Activated naive CD8-positive, alpha-beta T cell treated with anti-CD3 and anti-CD28 coated beads, Interleukin-2, amount 10 ng/mL, durations not matched to agents 7 days and 5 days (primary cell): Measurements from ENCODE around the gene FAM20A. TPM values are rescaled to one million over a fixed set of nuclear protein-coding genes. Genes with fewer than 3 reads are reported as not detected.

ENCODE experiments used
- ATAC-seq: fragments of 150-1000 bp; cut with Tn5 transposase; one replicate; pipeline ENCODE4 v1.10.0; 2021; ENCODE audit warnings: low read depth, moderate library complexity
- POLR2A ChIA-PET: fragments of 350-600 bp; sonication (Branson Sonifier 250); formaldehyde crosslinking; loops from one replicate; lab custom pipeline; 2021; ENCODE audit warnings: antibody characterized with exemption; lab: Charles Lee
- DNase-seq: peaks from one replicate; pipeline ENCODE4 v3.0.0; 2021
- H3K27ac Mint-ChIP-seq: one replicate; pipeline ENCODE4 v1.8.0; 2022; ENCODE audit warnings: mild to moderate bottlenecking, mixed read lengths
- H3K27me3 Mint-ChIP-seq: one replicate; pipeline ENCODE4 v1.8.0; 2022; ENCODE audit warnings: mild to moderate bottlenecking, moderate library complexity, mixed read lengths
- H3K36me3 Mint-ChIP-seq: one replicate; pipeline ENCODE4 v1.8.0; 2021; ENCODE audit warnings: mild to moderate bottlenecking, mixed read lengths
- H3K4me1 Mint-ChIP-seq: one replicate; pipeline ENCODE4 v1.8.0; 2021; ENCODE audit warnings: mixed read lengths
- H3K4me3 Mint-ChIP-seq: one replicate; pipeline ENCODE4 v1.8.0; 2022; ENCODE audit warnings: mild to moderate bottlenecking, moderate library complexity, mixed read lengths
- H3K9me3 Mint-ChIP-seq: one replicate; pipeline ENCODE4 v1.8.0; 2021; ENCODE audit warnings: mixed read lengths
- total RNA-seq, 2 experiments: library from RNA; stranded (reverse); gene quantifications; one replicate each; pipeline ENCODE4 v1.2.3, GENCODE V29; 2021

The FAM20A gene
- total RNA-seq, 2 experiments from 2014 or later: not detected

DNA sequence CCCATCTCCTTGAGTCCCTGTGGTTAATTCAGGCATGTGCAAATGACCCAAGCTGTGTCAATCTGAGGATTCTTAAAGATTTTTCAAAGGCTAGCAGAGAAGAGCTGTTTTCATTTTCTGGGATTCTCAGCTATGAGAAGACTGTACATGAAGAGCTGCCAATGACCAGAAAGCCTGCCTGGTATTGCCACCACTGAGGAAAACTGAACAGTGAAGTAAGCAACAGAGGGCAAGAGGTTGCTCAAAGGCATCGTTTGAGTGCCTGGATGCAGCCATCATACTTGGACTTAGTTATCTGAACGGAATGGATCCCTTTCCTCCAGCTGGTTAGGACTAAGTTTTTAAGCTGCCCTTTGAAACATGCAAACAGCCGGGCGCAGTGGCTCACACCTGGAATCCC, 38.4 kb downstream of the FAM20A start:
- no peak for ATAC-seq
- Mint-ChIP-seq H3K36me3 (no peaks in the 10 kb centered on the region), H3K27ac (peak overlapping the region; percentile 2), H3K4me3 (no peak overlapping the region), H3K27me3 (peaks cover 7% of the 10 kb centered on the region), H3K9me3 (no peaks in the 10 kb centered on the region), H3K4me1 (peaks cover 7% of the 10 kb centered on the region)
- no peak for DNase-seq
- POLR2A ChIA-PET: interaction anchor here (0.7 kb wide), 1 partner anchor 35 kb away, joined by 4 read pairs; no protein-coding TSS in a partner anchor

DNA sequence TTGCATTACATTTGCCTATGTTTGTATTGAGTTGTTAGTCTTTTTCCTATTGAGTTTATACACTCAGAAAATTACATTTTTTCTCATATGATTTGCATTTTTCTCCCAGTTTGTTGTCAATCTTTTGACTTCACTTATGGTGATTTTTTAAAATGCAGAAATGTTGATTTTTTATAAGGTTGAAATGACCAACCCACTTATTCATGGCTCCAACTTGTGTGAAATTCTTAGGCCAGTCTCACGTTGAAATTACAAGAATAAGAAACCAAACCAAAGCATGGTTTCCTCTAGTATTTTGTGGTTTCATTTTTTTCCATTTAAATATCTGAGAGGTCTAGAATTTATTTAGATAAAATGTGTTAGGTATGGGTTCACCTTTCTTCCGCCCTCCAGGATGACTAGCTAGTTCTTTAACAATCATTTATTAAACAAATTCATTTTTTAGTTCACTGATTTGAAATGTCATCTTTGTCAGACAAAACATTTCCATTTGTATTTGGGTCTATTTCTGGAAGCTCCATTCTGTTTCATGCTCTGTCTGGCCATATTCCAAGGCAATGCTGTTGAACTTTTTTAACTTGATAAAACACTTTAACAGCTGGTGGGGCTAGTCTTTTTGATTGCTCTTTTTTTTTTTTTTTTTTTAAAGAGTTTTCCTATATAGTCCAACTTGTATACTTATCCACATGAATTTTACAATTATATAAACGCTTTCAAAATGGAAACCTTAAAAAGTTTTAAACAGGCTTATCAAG, 40.0 kb downstream of the FAM20A start:
- DNase-seq (no peak), ATAC-seq (no peak)
- peaks cover 7% of the 10 kb centered on the region for H3K4me1 Mint-ChIP-seq
- H3K36me3 Mint-ChIP-seq: no peaks in the 10 kb centered on the region
- H3K27ac Mint-ChIP-seq: no peak overlapping the region
- no peak overlapping the region for H3K4me3 Mint-ChIP-seq
- H3K27me3 Mint-ChIP-seq: peaks cover 5% of the 10 kb centered on the region
- POLR2A ChIA-PET: no interaction called here
- peaks cover 2% of the 10 kb centered on the region for H3K9me3 Mint-ChIP-seq

DNA sequence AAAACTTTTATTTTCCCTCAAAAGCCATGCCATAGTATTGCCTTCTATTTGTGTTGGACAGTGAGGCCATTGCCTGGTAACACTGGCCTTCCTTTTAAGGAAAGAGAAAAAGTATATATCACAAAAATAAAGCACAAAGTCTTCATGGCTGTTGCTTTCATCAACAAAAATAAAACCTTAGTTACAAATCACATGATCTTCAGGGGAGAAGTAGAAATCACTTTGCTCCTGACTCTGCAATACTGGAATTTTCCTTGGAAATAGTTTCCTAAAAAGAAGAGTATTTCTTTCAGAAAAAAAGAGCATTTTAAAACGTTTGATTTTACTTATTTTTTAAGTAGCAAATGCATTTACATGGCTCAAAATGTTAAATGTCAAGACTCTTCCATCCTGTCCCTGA, 41.9 kb downstream of the FAM20A start:
- no peaks in the 10 kb centered on the region for H3K36me3 Mint-ChIP-seq
- peaks cover 2% of the 10 kb centered on the region for H3K27me3 Mint-ChIP-seq
- DNase-seq (no peak), ATAC-seq (no peak)
- peaks cover 7% of the 10 kb centered on the region for H3K4me1 Mint-ChIP-seq
- no peak overlapping the region for H3K27ac Mint-ChIP-seq
- H3K9me3 Mint-ChIP-seq: peaks cover 4% of the 10 kb centered on the region
- POLR2A ChIA-PET: no interaction called here
- no peak overlapping the region for H3K4me3 Mint-ChIP-seq

DNA sequence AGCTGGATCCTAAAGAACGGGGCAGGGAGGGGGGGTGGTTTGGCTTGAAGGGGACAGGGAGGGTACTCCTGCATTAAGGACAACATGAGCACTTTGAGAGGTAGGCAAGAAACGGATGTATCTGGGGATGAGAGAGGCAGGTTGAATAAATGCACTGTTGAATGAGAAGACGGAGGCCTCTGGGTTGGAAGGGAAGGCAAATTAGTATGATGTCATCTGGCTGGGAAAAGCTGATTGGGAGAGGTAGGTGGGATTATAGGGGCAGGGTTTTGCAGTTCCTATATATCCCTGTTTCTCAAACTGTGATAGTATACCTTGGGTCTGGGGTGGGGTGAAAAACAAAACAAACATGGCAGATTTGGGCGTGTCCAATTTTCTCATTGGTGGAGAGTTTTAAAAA, 44.6 kb downstream of the FAM20A start:
- no peak overlapping the region for H3K4me3 Mint-ChIP-seq
- no peak for DNase-seq
- H3K9me3 Mint-ChIP-seq: peaks cover 4% of the 10 kb centered on the region
- H3K27ac Mint-ChIP-seq: no peak overlapping the region
- POLR2A ChIA-PET: no interaction called here
- no peaks in the 10 kb centered on the region for H3K27me3 Mint-ChIP-seq
- peaks cover 7% of the 10 kb centered on the region for H3K4me1 Mint-ChIP-seq
- H3K36me3 Mint-ChIP-seq: no peaks in the 10 kb centered on the region
- ATAC-seq: no peak

DNA sequence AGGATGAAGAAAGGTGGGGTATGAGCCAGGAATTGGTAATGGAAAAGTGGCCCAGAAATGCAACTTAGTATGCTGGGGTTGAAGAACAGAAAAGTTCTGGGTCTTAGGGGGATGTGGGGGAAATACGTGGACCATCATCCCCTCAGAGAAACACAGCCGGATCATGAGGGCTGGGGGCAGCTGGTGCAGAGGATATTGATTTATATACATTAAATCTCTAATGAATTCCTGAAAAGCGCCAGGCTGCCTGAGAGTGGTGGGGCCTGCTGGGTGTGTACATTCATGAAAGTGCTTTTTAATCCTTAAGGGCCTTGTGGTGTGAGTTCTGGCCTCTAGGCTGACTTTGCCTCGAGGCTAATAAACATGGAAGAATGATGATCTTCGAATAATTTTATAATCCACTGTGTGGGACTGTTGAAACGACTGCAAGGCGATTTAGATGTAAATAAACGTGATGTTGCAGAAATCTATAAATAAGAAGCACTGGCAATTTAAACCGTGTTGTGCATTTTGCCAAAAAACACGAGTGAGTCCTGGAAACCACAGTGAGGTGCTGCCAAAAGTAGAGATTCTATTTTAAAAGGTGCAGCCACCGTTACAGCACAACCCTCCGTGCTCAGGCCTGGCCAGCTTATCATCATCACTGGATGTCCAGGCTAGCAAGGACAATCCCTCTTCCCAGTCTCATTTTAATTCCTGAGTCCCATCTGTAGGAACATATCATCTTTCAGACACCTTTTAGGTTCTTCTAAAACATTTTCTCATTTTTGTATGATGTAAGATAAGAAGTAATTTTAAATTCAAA, 56.9 kb downstream of the FAM20A start:
- POLR2A ChIA-PET: no interaction called here
- no peak overlapping the region for H3K27ac Mint-ChIP-seq
- H3K4me3 Mint-ChIP-seq: no peak overlapping the region
- DNase-seq (no peak), ATAC-seq (no peak)
- no peaks in the 10 kb centered on the region for H3K9me3 Mint-ChIP-seq
- peaks cover 2% of the 10 kb centered on the region for H3K4me1 Mint-ChIP-seq
- H3K36me3 Mint-ChIP-seq: peaks cover 3% of the 10 kb centered on the region
- no peaks in the 10 kb centered on the region for H3K27me3 Mint-ChIP-seq

DNA sequence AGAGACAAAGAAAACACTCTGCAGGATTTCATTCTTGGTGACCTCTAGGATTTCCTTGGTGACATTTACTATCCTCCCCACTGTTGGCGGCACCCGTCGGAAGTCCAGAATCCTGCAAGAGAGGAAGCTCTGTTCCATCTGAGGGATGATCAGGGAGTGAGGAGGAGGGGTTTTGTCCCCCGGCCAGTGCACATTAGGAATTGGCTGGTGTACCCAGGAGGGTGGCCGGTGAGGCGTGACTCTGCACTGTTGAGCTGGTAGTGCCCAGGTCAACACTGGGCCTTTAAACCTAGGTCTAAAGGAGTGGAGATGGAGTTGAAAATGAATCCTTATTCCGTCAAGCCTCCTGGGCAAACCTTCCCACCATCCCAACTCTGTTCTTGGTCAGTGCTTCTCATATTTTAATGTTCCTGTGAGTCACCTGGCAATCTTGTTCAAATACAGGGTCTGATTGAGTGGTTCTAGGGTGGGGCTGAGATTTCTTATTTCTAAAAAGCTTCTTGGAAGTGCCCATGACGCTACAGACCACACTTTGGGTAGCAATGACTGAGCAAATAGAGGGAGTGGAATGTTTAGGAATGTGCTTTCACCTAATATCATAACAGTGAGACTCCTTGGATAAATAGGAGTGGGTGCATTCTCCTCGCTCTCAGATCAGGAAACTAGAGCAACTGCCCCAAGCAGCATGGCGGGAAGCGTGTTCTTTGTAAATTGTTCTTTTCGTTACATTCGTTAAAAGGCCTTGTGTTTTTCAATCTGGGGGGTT, 58.3 kb downstream of the FAM20A start:
- DNase-seq: no peak
- Mint-ChIP-seq H3K9me3 (no peaks in the 10 kb centered on the region), H3K4me1 (peaks cover 5% of the 10 kb centered on the region), H3K4me3 (no peak overlapping the region), H3K27ac (no peak overlapping the region), H3K36me3 (peaks cover 5% of the 10 kb centered on the region), H3K27me3 (no peaks in the 10 kb centered on the region)
- POLR2A ChIA-PET: no interaction called here
- no peak for ATAC-seq

DNA sequence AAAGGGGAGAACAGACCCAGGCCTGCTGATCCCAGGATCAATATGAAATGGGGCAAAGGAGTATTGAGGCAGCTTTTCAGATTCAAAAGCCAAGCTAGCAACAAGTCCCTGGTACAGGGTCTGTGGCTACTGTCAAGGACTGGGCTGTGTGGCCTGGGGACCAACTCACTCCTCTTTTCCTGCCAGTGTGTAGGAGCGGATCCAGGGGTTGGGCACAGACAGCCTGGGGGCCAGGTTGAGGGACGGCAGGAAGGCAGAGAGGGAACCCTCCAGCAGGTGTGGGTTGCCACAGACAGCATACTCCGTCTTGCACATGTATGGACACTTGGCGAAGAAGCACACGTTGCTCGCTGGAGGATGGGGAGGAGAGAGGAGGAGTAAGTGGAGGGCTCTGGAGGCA, 59.4 kb downstream of the FAM20A start:
- Mint-ChIP-seq H3K36me3 (peaks cover 5% of the 10 kb centered on the region), H3K4me3 (no peak overlapping the region), H3K27ac (peak overlapping the region; percentile 30), H3K9me3 (no peaks in the 10 kb centered on the region), H3K4me1 (peaks cover 5% of the 10 kb centered on the region), H3K27me3 (no peaks in the 10 kb centered on the region)
- no peak for DNase-seq
- no peak for ATAC-seq
- POLR2A ChIA-PET: interaction anchor here (0.7 kb wide), 1 partner anchor 550 kb away, joined by 3 read pairs; no protein-coding TSS in a partner anchor

DNA sequence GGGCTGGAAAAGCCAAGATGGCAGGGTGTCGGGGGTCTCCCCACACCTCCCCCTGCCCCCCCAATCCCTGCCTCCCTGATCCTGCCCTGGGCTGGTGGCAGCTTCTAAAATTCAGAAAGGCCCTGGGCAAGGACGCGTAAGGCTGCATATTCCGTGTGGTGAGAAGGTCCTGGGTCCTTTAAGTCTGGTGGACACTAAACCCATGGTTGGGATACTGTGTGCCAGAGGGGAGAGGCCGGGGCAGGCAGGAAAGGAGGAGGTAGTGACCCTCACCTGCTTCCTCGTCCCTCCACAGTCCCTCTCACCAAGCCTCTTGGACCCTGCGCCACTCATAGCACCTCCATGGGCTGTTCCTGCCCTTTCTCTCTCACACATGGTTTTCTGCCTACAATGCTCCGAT, 60.2 kb downstream of the FAM20A start:
- Mint-ChIP-seq H3K27me3 (no peaks in the 10 kb centered on the region), H3K4me3 (no peak overlapping the region), H3K27ac (no peak overlapping the region), H3K36me3 (peaks cover 7% of the 10 kb centered on the region), H3K4me1 (peaks cover 5% of the 10 kb centered on the region), H3K9me3 (no peaks in the 10 kb centered on the region)
- ATAC-seq (no peak), DNase-seq (no peak)
- POLR2A ChIA-PET: interaction anchor here (0.9 kb wide), 1 partner anchor 29 kb away, joined by 4 read pairs; the partner anchor contains the start of gene PRKAR1A

DNA sequence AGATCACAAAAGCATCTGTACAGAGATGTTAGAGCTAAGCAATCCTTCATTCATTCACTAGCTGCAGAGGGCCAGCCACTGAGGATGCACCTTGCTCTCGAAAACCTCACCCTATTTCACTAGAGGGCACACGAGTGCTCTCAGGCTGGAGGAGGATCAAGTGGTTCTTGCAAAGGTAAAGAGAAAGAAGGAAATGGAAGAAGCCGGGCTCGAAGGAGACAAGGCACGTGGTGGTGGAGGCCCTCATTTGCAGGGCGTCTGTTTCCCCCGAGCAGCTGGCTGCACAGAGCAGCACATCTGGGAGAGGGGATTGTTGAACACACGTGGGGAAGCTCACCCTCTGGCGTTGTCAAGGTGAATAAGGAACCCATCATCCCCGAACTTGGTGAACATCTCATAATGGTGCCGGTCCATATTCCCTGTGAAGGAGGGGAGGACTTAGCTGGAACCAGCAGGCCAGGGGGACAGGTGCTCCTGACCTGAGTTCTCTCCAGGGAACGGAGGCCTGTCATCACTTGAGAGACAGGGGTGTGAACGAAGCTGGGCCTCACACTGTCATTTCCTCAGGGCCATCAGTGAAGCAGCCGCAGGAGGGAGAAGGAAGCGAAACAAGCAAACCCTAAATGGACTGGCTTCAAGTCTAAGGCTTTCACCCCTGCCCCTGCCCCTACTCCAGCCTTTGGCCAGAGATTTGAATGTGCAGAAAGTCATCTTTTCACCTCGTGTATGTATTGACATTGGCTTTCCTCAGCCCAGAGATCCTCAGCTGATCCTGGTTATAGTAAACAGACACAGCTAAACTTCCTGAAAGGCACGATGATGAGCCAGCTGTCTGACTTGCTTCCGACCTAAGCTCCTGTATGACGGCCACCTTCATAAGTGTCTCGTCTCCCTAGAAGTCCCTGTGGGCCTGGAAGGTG, 61.4 kb downstream of the FAM20A start:
- ATAC-seq (no peak), DNase-seq (no peak)
- Mint-ChIP-seq H3K27ac (no peak overlapping the region), H3K4me1 (peaks cover 5% of the 10 kb centered on the region), H3K36me3 (peaks cover 7% of the 10 kb centered on the region), H3K27me3 (no peaks in the 10 kb centered on the region), H3K4me3 (no peak overlapping the region), H3K9me3 (no peaks in the 10 kb centered on the region)
- POLR2A ChIA-PET: interaction anchor here (0.9 kb wide), 1 partner anchor 28 kb away, joined by 4 read pairs; the partner anchor contains the start of gene PRKAR1A

DNA sequence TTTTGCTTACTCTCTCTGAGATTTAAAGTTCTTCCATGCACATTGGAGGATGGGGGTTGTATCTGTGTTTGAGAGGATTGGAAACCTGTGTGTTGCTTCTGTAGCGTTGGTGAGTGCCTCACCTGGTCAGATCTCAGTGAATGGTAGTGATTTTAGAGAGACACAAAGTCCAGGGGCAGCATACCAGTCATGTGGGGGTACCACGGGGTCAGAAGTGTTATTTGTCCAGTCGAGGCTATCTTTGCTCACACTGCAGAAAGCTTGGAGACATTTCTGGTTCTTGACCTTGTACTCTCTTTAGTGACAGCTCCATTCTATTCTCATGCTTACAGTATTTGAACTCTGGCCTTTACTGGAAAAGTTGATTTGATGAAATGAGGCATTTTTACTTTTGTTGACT, 65.2 kb downstream of the FAM20A start:
- Mint-ChIP-seq H3K27ac (no peak overlapping the region), H3K4me1 (peaks cover 5% of the 10 kb centered on the region), H3K27me3 (no peaks in the 10 kb centered on the region), H3K36me3 (peaks cover 7% of the 10 kb centered on the region), H3K4me3 (no peak overlapping the region), H3K9me3 (no peaks in the 10 kb centered on the region)
- no peak for ATAC-seq
- POLR2A ChIA-PET: no interaction called here
- DNase-seq: no peak

DNA sequence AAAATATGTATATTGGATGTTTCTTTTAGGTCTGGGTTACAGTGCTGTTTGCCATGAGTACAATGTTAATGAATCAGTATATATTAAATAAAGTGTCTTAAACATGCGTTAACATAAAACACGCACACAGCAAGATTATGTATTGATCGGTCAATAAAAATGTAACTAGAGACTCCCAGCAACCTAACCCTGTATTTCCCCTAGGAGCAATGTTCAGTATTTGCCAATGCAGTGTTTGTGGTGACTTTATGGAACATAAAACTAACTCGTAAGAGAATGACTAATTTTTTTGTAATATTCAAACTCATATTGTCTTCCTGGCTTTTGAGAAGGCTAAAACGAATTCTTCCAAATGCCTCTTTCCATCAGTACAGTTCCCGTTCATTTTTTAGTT, 66.5 kb downstream of the FAM20A start:
- peaks cover 15% of the 10 kb centered on the region for H3K36me3 Mint-ChIP-seq
- H3K9me3 Mint-ChIP-seq: no peaks in the 10 kb centered on the region
- H3K4me1 Mint-ChIP-seq: peaks cover 5% of the 10 kb centered on the region
- POLR2A ChIA-PET: no interaction called here
- ATAC-seq (no peak), DNase-seq (no peak)
- H3K27me3 Mint-ChIP-seq: no peaks in the 10 kb centered on the region
- no peak overlapping the region for H3K27ac Mint-ChIP-seq
- H3K4me3 Mint-ChIP-seq: no peak overlapping the region

DNA sequence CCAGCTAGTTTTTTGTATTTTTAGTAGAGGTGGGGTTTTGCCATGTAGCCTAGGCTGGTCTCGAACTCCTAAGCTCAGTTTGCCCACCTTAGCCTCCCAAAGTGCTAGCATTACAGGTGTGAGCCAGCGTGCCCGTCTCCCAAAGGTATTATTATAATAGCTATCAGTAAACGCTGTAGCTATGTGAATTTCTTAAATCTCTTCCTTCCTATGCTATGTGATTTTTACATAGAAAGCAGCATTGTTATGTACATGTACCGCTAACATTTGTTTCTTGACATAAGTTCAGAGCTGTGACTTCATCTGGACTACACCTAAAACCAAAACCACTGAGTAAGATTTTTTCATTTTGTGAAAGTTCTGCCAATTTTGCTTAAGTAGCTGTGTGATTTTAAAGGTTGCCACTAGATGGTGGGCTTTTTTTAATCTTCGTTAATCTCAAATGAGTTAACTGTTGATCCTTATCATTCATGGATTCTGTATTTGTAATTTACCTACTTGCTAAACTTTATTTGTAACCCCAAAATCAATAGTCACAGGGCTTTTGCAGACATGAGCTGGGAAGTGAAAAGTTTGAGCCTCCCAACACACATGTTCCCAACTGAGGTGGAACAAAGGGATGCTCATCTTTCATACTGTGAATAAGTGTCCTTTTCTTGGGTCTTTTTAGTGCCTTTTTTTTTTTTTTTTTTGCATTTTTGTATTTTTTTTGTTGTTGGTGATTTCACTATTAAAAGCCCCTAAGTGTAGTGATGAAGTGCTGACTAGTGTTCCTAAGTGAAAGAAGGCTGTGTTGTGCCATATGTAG, 67.1 kb downstream of the FAM20A start:
- no peak for DNase-seq
- Mint-ChIP-seq H3K9me3 (no peaks in the 10 kb centered on the region), H3K27me3 (no peaks in the 10 kb centered on the region), H3K4me1 (peaks cover under 1% of the 10 kb centered on the region), H3K36me3 (peaks cover 15% of the 10 kb centered on the region), H3K27ac (no peak overlapping the region), H3K4me3 (no peak overlapping the region)
- no peak for ATAC-seq
- POLR2A ChIA-PET: no interaction called here
